Measurements from ENCODE around the gene FAM20A.

Gene FAM20A

GRCh38 chr17:68576137-68576536, 25.0 kb downstream of the FAM20A start:
- H3K4me3 ChIP-seq (ENCODE audit: low read depth, low read length), result no peak overlapping the region
- TF ChIP-seq, protein P1, sequence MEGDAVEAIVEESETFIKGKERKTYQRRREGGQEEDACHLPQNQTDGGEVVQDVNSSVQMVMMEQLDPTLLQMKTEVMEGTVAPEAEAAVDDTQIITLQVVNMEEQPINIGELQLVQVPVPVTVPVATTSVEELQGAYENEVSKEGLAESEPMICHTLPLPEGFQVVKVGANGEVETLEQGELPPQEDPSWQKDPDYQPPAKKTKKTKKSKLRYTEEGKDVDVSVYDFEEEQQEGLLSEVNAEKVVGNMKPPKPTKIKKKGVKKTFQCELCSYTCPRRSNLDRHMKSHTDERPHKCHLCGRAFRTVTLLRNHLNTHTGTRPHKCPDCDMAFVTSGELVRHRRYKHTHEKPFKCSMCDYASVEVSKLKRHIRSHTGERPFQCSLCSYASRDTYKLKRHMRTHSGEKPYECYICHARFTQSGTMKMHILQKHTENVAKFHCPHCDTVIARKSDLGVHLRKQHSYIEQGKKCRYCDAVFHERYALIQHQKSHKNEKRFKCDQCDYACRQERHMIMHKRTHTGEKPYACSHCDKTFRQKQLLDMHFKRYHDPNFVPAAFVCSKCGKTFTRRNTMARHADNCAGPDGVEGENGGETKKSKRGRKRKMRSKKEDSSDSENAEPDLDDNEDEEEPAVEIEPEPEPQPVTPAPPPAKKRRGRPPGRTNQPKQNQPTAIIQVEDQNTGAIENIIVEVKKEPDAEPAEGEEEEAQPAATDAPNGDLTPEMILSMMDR (IDR thresholded peaks at IDR 0.05; ENCODE audit: low read depth, low read length), result no peak

GRCh38 chr17:68573338-68573737, 27.8 kb downstream of the FAM20A start:
- H3K4me3 ChIP-seq (ENCODE audit: low read depth, low read length), result no peak overlapping the region
- TF ChIP-seq, protein P1 (IDR thresholded peaks at IDR 0.05; ENCODE audit: low read depth, low read length), result no peak

DNA sequence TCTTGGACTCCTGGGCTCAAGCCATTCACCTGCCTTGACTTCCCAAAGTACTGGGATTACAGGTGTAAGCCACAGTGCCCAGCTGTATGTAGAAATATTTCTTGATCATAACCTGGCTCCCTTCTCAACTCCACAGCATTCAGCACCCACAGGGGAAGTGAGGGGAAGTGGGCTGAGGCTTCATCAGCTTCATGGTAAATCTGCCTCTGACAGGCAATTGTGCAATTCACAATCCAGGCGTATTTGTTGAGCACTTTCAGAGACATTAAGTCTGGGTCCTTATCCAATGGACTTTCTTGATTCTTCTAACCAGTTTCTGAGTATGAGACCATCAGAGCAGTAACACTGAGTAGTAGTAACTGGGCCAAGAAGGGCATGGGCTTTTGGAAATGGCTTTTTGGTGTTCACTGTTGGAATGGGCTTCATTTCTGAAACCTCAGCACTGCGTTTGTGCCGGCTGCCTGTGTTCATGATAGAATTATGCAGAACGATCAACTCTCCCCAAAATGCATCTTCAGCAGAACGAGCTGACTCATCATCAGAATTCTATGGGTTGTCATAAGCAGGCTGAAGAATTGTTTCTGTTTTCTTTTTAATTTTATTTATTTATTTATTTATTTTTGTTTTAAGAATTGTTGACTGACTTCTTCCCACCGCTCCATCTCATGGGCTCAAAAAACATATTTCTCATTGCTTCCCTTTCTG, 28.9 kb downstream of the FAM20A start:
- no peak overlapping the region for H3K4me3 ChIP-seq (ENCODE audit: low read depth, low read length)
- TF ChIP-seq, protein P1 (IDR thresholded peaks at IDR 0.05; ENCODE audit: low read depth, low read length), result no peak

DNA sequence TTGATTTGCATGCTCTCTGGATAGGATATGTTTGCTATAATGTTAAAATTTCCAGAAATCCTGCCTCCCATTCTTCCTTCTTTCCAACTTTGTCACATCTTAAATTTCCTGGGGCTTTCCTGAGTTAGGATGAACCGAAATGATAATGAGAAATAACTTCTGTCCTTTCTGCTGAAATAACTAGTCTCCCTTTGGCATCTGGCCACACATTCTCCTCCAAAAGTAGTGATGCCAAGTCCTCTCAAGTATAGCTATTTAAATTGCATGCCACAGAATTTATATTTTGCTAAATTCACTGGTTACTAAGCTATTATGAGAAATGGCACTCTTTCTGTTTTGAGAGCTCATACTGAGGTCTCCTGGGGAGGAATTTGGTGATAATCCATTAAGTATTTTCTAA, 30.6 kb downstream of the FAM20A start:
- TF ChIP-seq, protein P1 (IDR thresholded peaks at IDR 0.05; ENCODE audit: low read depth, low read length), result no peak
- no peak overlapping the region for H3K4me3 ChIP-seq (ENCODE audit: low read depth, low read length)

GRCh38 chr17:68569346-68569745, 31.8 kb downstream of the FAM20A start:
- TF ChIP-seq, protein P1 (IDR thresholded peaks at IDR 0.05; ENCODE audit: low read depth, low read length), result no peak
- H3K4me3 ChIP-seq (ENCODE audit: low read depth, low read length), result no peak overlapping the region

- TF ChIP-seq, protein P1 (IDR thresholded peaks at IDR 0.05; ENCODE audit: low read depth, low read length), result no peak
- H3K4me3 ChIP-seq (ENCODE audit: low read depth, low read length), result no peak overlapping the region
Measured at GRCh38 chr17:68568581-68568980, 32.6 kb downstream of the FAM20A start.

- H3K4me3 ChIP-seq (ENCODE audit: low read depth, low read length), result no peak overlapping the region
- TF ChIP-seq, protein P1 (IDR thresholded peaks at IDR 0.05; ENCODE audit: low read depth, low read length), result no peak
Measured at GRCh38 chr17:68567581-68567980, 33.6 kb downstream of the FAM20A start.

All from WI38 (cell line).